ENCODE data around the gene MAP6.

DNA sequence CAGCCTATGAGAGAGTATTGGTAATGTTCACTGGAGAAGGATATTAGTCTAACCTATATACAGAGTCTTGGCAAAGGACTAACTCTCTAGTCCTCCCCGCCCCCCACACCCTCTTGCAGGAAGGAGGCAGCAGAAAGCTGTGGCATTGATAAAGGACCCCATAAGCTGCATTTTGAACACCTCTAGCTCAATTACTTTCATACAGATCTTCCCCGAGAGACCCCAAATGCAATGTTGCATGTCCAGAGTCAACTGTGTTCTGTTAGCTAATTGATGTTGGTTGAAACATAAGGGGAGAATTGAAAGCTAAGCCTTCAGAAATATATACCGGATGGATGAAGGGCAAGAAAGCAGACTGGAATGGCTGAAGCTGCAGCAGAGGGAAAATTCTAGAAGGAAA lies 2.8 kb downstream of the MAP6 start:
- TF ChIP-seq, protein P1, sequence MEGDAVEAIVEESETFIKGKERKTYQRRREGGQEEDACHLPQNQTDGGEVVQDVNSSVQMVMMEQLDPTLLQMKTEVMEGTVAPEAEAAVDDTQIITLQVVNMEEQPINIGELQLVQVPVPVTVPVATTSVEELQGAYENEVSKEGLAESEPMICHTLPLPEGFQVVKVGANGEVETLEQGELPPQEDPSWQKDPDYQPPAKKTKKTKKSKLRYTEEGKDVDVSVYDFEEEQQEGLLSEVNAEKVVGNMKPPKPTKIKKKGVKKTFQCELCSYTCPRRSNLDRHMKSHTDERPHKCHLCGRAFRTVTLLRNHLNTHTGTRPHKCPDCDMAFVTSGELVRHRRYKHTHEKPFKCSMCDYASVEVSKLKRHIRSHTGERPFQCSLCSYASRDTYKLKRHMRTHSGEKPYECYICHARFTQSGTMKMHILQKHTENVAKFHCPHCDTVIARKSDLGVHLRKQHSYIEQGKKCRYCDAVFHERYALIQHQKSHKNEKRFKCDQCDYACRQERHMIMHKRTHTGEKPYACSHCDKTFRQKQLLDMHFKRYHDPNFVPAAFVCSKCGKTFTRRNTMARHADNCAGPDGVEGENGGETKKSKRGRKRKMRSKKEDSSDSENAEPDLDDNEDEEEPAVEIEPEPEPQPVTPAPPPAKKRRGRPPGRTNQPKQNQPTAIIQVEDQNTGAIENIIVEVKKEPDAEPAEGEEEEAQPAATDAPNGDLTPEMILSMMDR (IDR thresholded peaks at IDR 0.05 in 2 of 3, conservative IDR thresholded peaks at IDR 0.05 in 1 of 3; ENCODE audit: borderline replicate concordance in 1 of 3, insufficient read depth in 1 of 3, low read depth in 2 of 3, low read length in 2 of 3), result no peak
- TF ChIP-seq JUND (IDR thresholded peaks at IDR 0.05) (no peak), EZH2phosphoT487 (IDR thresholded peaks at IDR 0.05; ENCODE audit: borderline replicate concordance) (no peak), POLR2A (IDR thresholded peaks at IDR 0.05; ENCODE audit: borderline replicate concordance, extremely low read depth, insufficient read depth, insufficient read length) (no peak), ZNF274 (IDR thresholded peaks at IDR 0.05; ENCODE audit: low read depth, low read length) (no peak), SIN3A (IDR thresholded peaks at IDR 0.05; ENCODE audit: low read depth) (no peak), EZH2 (IDR thresholded peaks at IDR 0.05) (no peak), RAD21 (IDR thresholded peaks at IDR 0.05; ENCODE audit: low read depth) (no peak)
- TF ChIP-seq, protein P2, sequence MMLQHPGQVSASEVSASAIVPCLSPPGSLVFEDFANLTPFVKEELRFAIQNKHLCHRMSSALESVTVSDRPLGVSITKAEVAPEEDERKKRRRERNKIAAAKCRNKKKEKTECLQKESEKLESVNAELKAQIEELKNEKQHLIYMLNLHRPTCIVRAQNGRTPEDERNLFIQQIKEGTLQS (IDR thresholded peaks at IDR 0.05), result no peak
- TF ChIP-seq, protein P3, sequence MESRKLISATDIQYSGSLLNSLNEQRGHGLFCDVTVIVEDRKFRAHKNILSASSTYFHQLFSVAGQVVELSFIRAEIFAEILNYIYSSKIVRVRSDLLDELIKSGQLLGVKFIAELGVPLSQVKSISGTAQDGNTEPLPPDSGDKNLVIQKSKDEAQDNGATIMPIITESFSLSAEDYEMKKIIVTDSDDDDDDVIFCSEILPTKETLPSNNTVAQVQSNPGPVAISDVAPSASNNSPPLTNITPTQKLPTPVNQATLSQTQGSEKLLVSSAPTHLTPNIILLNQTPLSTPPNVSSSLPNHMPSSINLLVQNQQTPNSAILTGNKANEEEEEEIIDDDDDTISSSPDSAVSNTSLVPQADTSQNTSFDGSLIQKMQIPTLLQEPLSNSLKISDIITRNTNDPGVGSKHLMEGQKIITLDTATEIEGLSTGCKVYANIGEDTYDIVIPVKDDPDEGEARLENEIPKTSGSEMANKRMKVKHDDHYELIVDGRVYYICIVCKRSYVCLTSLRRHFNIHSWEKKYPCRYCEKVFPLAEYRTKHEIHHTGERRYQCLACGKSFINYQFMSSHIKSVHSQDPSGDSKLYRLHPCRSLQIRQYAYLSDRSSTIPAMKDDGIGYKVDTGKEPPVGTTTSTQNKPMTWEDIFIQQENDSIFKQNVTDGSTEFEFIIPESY (IDR thresholded peaks at IDR 0.05; ENCODE audit: extremely low read depth, insufficient replicate concordance, low read length), result no peak
